Psoas muscle (tissue), 8 donors: ENCODE measurements around the gene PSMB3. TPM values are rescaled to one million over a fixed set of nuclear protein-coding genes. Genes with fewer than 3 reads are reported as not detected.

ENCODE experiments used
- ATAC-seq, 4 donors: fragments of 200-7000 bp; cut with Tn5 transposase; one replicate each; pipeline ENCODE4 v1.9.1; 2020; ENCODE audit warnings: moderate library complexity in 3 of 4, mild to moderate bottlenecking in 2 of 4
- DNase-seq, 2 donors: peaks; one replicate each; pipeline ENCODE4 v3.0.0-alpha.2; 2020
- H3K27ac ChIP-seq: fragments of 200-600 bp; one replicate; pipeline ENCODE4 v1.8.0; 2022
- H3K27me3 ChIP-seq, 3 donors: fragments of 200-600 bp in 1 of 3; one replicate each; pipeline versions ENCODE4 v1.6.1 to v1.8.0; 2013 to 2022; ENCODE audit warnings: low read length in 2 of 3, mild to moderate bottlenecking in 2 of 3, moderate library complexity in 1 of 3; ENCODE audit not compliant: insufficient read depth in 3 of 3
- H3K36me3 ChIP-seq, 2 donors: fragments of 200-600 bp in 1 of 2; one replicate each; pipeline versions ENCODE4 v1.6.1 to v1.8.0; 2013 to 2022; ENCODE audit warnings: low read depth in 1 of 2, mild to moderate bottlenecking in 1 of 2, moderate library complexity in 1 of 2; ENCODE audit not compliant: insufficient read depth in 1 of 2
- H3K4me1 ChIP-seq: fragments of 200-600 bp; one replicate; pipeline ENCODE4 v1.8.0; 2022
- H3K4me3 ChIP-seq: fragments of 200-600 bp; one replicate; pipeline ENCODE4 v1.8.0; 2022; ENCODE audit warnings: mild to moderate bottlenecking
- H3K9me3 ChIP-seq: fragments of 200-600 bp; one replicate; pipeline ENCODE4 v1.8.0; 2022
- WGBS, 3 donors: extraction: QIAGEN DNeasy Blood & Tissue Kit; methylation state at CpG; one replicate each; pipeline versions ENCODE4 v1.1.6 to v1.1.7; 2013; 5-methylcytosine and 5-hydroxymethylcytosine counted together
- intact Hi-C, 2 donors: fragments of 100-400 bp; cut with DNase I; formaldehyde crosslinking; loops; one replicate each; pipeline versions ENCODE4 v1.11.0 to v1.14.2; 2022
- polyA plus RNA-seq, 3 donors: library from polyadenylated mRNA; stranded (reverse); fragments of 200-250 nt; gene quantifications; one replicate each; pipeline ENCODE4 v1.2.3, GENCODE V29; 2013
- total RNA-seq, 4 donors: library from RNA; stranded (reverse); fragmentation: NEBNext Ultra II Directional in 2 of 4; extraction: Animal tissue kit (Norgen Biotek cat#: 25700) in 2 of 4; gene quantifications; one replicate each; pipeline versions ENCODE4 v1.2.1 to v1.2.4, GENCODE V29; 2021 to 2023
- TF ChIP-seq, protein P1 (sequence below): fragments of 200-600 bp; IDR thresholded peaks from one replicate; pipeline ENCODE4 v1.8.0; 2022; ENCODE audit warnings: antibody characterized with exemption
- donor health status: healthy with polysubstance abuse.
- donor health status: DM: no; HTN: no; CAD: no; lungs with moderate emphysema.
- donor health status: Bipolar disorder and iron deficiency.
- donor health status: healthy.
- donor health status: DM: yes; HTN: yes; CAD: no.
- donor health status: DM: no; HTN: no; CAD: no.
- donor health status: DM: no; HTN: no; CAD: no.
- donor health status: DM: yes; HTN: yes; CAD: no.

PSMB3 gene
- total and polyA plus RNA-seq, 7 donors = 112 to 463 (median 209) TPM

- ATAC-seq (no peak), DNase-seq (peak in 1 of 2 donors; percentile 33)
- no peaks in the 10 kb centered on the region for H3K9me3 ChIP-seq
- peak overlapping the region; percentile 66 for H3K4me3 ChIP-seq
- peaks cover 30% of the 10 kb centered on the region for H3K4me1 ChIP-seq
- TF ChIP-seq, protein P1, sequence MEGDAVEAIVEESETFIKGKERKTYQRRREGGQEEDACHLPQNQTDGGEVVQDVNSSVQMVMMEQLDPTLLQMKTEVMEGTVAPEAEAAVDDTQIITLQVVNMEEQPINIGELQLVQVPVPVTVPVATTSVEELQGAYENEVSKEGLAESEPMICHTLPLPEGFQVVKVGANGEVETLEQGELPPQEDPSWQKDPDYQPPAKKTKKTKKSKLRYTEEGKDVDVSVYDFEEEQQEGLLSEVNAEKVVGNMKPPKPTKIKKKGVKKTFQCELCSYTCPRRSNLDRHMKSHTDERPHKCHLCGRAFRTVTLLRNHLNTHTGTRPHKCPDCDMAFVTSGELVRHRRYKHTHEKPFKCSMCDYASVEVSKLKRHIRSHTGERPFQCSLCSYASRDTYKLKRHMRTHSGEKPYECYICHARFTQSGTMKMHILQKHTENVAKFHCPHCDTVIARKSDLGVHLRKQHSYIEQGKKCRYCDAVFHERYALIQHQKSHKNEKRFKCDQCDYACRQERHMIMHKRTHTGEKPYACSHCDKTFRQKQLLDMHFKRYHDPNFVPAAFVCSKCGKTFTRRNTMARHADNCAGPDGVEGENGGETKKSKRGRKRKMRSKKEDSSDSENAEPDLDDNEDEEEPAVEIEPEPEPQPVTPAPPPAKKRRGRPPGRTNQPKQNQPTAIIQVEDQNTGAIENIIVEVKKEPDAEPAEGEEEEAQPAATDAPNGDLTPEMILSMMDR = no peak
- intact Hi-C loops = no loop called here
- no peaks in the 10 kb centered on the region for H3K36me3 ChIP-seq
- H3K27ac ChIP-seq = peak overlapping the region; percentile 50
- peaks cover 0 to 56% (median 8%) of the 10 kb centered on the region in 3 donors for H3K27me3 ChIP-seq
- WGBS, 3 donors = 58 to 64% (median 63%) methylated on average over 8 of the region's 8 CpGs
These were observed 6.3 kb upstream of the PSMB3 start for GRCh38 chr17:38746004-38746848.

DNA sequence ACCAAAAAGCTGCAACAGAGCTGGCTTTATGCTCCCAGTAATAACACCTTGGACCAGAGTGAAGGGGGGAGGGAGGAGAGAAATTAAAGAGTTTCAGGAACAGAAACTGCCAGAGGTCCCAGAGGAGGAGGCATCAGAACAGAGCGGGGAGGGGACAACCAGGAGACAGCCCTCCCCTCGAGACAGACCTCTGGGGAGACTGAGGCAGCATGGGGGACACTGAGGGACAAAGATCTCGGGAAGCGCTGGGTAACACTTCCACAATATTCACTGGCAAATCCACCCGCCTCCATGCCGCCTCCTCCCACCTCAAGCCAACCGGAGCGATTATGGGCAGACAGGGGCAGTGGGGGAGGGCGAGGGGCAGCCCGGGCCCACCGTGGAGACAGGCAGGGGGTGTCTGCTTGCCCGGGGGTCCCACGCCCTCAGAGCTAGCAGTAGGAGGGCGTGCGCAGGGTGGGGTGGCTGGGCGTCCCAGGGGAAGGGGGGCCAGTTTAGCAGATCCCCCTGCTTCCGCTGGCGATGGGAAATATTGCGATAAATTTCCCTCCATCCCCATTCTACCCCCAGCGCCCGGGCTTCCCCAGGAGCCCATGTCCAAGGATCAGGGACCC lies 5.6 kb upstream of the PSMB3 start:
- intact Hi-C loops = no loop called here
- WGBS, 3 donors = 15 to 20% (median 18%) methylated on average over 15 to 21 of the region's 21 CpGs

GRCh38 chr17:38747463-38748148 lies 4.9 kb upstream of the PSMB3 start:
- peaks cover 0 to 56% (median 8%) of the 10 kb centered on the region in 3 donors for H3K27me3 ChIP-seq
- WGBS, 3 donors = 1 to 2% (median 1%) methylated on average over 52 to 64 of the region's 64 CpGs
- TF ChIP-seq, protein P1 = peak; percentile 7
- H3K4me3 ChIP-seq = peak overlapping the region; percentile 66
- peak; percentile 52 to 65 for DNase-seq
- peak overlapping the region; percentile 50 for H3K27ac ChIP-seq
- H3K9me3 ChIP-seq = no peaks in the 10 kb centered on the region
- H3K4me1 ChIP-seq = peaks cover 18% of the 10 kb centered on the region
- H3K36me3 ChIP-seq = no peaks in the 10 kb centered on the region
- ATAC-seq = no peak
- intact Hi-C loops = no loop called here

More for the DNA sequence above, 5.6 kb upstream of the PSMB3 start:
- ATAC-seq (no peak), DNase-seq (no peak)
- H3K4me3 ChIP-seq = peak overlapping the region; percentile 66
- peak overlapping the region; percentile 50 for H3K27ac ChIP-seq
- peaks cover 24% of the 10 kb centered on the region for H3K4me1 ChIP-seq
- H3K36me3 ChIP-seq = no peaks in the 10 kb centered on the region
- TF ChIP-seq, protein P1 = no peak
- H3K9me3 ChIP-seq = no peaks in the 10 kb centered on the region
- peaks cover 0 to 56% (median 8%) of the 10 kb centered on the region in 3 donors for H3K27me3 ChIP-seq

- ATAC-seq (no peak), DNase-seq (peak; percentile 88 to 92)
- intact Hi-C loops = no loop called here
- Histone ChIP-seq H3K4me3 (peak within 1 kb of the TSS; percentile 66), H3K9me3 (no peaks in the 10 kb centered on the region), H3K27me3 (peaks cover 0 to 56% (median 8%) of the 10 kb centered on the region in 3 donors), H3K36me3 (no peaks in the 10 kb centered on the region), H3K27ac (peak within 1 kb of the TSS; percentile 75), H3K4me1 (peaks cover 16% of the 10 kb centered on the region)
- TF ChIP-seq, protein P1 = no peak
- WGBS, 3 donors = 0 to 1% (median 1%) methylated on average over 27 to 46 of the region's 47 CpGs
These were observed 4.2 kb upstream of the PSMB3 start, which contains the start of gene PCGF2 for GRCh38 chr17:38748149-38748891. PCGF2 (minus strand) TSS chr17:38748336; CDS start chr17:38740402, 7,934 bp downstream.
